ENCODE results near the gene DNALI1. TPM values are rescaled to one million over a fixed set of nuclear protein-coding genes. Genes with fewer than 3 reads are reported as not detected.

Gene DNALI1
- total and polyA plus RNA-seq, 2 of the 8 experiments (the other 6 are each of a cell fraction or from before 2014, with no cell fraction given) = 8.9 to 11.3 TPM

- TF ChIP-seq CHD7 (IDR thresholded peaks at IDR 0.05; ENCODE audit: insufficient replicate concordance, low read length) = no peak
- TF ChIP-seq TBP (IDR thresholded peaks at IDR 0.05; ENCODE audit: low read depth, low read length) = no peak
- no peak for TF ChIP-seq NRF1 (IDR thresholded peaks at IDR 0.05; ENCODE audit: low read depth, low read length)
- no peak for TF ChIP-seq RNF2 (IDR thresholded peaks at IDR 0.05; ENCODE audit: borderline replicate concordance, low read depth, low read length, missing control alignments, poor library complexity, severe bottlenecking)
- no peak for TF ChIP-seq CHD2 (IDR thresholded peaks at IDR 0.05; ENCODE audit: low read length)
- TF ChIP-seq, protein P1, sequence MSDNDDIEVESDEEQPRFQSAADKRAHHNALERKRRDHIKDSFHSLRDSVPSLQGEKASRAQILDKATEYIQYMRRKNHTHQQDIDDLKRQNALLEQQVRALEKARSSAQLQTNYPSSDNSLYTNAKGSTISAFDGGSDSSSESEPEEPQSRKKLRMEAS (IDR thresholded peaks at IDR 0.05) = no peak
- TF ChIP-seq JUND (IDR thresholded peaks at IDR 0.05; ENCODE audit: low read length) = no peak
- TF ChIP-seq, protein P2, sequence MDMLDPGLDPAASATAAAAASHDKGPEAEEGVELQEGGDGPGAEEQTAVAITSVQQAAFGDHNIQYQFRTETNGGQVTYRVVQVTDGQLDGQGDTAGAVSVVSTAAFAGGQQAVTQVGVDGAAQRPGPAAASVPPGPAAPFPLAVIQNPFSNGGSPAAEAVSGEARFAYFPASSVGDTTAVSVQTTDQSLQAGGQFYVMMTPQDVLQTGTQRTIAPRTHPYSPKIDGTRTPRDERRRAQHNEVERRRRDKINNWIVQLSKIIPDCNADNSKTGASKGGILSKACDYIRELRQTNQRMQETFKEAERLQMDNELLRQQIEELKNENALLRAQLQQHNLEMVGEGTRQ (IDR thresholded peaks at IDR 0.05; ENCODE audit: low read length) = no peak
- TF ChIP-seq RBBP5 (IDR thresholded peaks at IDR 0.05; ENCODE audit: borderline replicate concordance, low read depth, low read length) = no peak
- no peak for TF ChIP-seq SP1 (IDR thresholded peaks at IDR 0.05; ENCODE audit: low read depth, low read length)
- TF ChIP-seq TAF1 (IDR thresholded peaks at IDR 0.05; ENCODE audit: low read depth, low read length) = no peak
These were observed 12.2 kb upstream of the DNALI1 start (continued) for GRCh38 chr1:37544530-37544929.
